Subcutaneous adipose tissue (tissue), 4 donors: Measurements from ENCODE around the gene PADI2. TPM values are rescaled to one million over a fixed set of nuclear protein-coding genes. Genes with fewer than 3 reads are reported as not detected.

Experiments used
- total RNA-seq, 4 donors: library from RNA; depleted of rRNA; stranded (reverse); fragments of >200 nt; gene quantifications; one replicate each; pipeline ENCODE4 v1.1.0, GENCODE V29; 2016
- TF ChIP-seq, protein P1 (sequence below): fragments of 450-650 bp; IDR thresholded peaks from one replicate; pipeline ENCODE4 v1.5.1; 2016; ENCODE audit warnings: low read depth, mild to moderate bottlenecking, control low read depth, antibody characterized with exemption, moderate library complexity

PADI2 gene
- 1 to 10 TPM in 1 of 4 donors, under 1 TPM in 3; 0.19 to 2.9 (median 0.60) TPM for total RNA-seq

DNA sequence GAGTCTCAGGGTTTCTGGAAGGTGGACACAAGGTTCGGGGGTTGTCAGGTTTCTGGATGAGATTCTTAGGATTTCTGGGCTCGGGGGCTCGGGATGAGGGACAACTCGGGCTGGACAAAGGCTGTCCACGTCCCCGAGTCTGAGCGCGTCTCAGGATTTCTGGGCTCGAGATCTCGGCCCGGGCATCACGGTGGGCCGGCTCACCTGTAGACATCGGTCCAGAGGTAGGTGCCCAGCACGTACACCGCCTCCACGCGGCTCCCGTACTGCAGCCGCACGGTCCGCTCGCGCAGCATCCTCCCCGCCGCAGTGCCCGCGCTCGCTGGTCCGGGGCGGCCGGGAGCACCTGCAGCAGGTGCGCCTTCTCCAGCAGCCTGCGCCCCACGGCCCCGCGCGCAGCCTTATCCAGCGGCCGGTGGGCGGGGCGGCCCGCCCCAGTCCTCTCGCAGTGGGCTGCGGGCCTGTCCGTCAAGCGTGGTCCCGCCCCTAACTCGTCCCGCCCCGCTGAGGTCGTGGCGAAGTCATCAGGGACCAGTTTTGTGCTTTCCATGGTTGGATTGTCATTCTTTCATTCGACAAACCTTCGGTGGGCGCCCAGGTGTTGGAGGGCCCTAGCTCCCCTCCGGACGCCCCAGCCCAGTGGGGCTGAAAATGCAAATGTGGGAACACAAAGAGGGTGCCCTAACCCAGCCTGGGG is at the start of gene PADI2:
PADI2 (minus strand) TSS at position 376 of the 697 bp plus-strand sequence; CDS start at position 296, 80 bp downstream.
- TF ChIP-seq, protein P1, sequence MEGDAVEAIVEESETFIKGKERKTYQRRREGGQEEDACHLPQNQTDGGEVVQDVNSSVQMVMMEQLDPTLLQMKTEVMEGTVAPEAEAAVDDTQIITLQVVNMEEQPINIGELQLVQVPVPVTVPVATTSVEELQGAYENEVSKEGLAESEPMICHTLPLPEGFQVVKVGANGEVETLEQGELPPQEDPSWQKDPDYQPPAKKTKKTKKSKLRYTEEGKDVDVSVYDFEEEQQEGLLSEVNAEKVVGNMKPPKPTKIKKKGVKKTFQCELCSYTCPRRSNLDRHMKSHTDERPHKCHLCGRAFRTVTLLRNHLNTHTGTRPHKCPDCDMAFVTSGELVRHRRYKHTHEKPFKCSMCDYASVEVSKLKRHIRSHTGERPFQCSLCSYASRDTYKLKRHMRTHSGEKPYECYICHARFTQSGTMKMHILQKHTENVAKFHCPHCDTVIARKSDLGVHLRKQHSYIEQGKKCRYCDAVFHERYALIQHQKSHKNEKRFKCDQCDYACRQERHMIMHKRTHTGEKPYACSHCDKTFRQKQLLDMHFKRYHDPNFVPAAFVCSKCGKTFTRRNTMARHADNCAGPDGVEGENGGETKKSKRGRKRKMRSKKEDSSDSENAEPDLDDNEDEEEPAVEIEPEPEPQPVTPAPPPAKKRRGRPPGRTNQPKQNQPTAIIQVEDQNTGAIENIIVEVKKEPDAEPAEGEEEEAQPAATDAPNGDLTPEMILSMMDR = no peak

DNA sequence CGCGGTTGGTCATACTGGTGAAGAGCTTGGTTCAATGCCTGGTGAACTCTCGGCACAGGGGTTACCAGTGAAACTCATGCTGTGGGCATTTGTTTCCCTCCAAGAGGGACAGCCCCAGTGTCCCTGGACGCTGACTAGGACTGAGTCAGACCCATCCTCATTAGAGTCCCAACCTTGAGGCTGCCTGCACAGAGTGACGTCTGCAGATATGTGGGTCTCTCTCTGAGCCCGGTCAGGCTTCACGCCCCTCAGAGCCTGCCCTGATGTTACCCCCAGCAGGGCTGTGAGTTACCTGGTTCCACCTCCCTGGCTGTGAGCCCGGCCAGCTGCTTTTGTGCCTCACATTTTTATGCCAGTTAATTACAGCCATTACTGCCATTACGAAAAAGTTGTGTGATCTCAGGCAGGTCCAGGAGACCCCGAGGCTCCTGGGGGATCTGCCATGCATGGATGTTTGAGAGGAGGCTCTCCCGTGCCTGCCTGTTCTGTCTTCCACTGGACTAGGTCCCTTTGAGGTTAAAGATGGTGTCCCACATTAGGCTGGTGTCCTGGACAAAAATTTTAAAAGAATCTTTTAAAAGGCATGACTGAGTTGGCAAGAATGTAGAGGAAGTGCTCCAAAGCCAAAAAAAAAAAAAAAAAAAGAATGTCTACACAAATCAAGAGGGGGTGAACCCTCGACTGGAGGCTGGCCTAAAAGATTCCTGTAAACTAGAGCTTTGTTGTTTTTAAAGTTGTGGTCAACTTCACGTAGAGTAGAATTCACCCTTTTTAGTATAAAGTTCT is 49.0 kb upstream of the PADI2 start:
- TF ChIP-seq, protein P1 = no peak

DNA sequence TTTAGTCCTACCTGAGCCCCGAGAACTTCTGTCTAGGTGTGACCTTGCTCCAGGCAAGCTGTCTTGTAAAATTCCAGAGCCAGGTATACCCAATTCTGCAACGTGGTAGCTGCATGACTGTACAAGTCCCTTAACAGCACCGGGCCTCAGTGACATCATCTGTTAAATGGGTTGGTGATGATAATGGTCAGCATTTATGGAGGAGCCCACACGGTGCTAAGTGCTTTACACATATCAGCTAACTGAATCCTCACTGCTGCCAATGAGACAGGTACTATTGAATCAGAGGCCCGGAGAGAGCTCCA is 48.5 kb upstream of the PADI2 start:
- TF ChIP-seq, protein P1 = no peak

- TF ChIP-seq, protein P1 = no peak
Measured at GRCh38 chr1:17167041-17167785, 48.0 kb upstream of the PADI2 start.

DNA sequence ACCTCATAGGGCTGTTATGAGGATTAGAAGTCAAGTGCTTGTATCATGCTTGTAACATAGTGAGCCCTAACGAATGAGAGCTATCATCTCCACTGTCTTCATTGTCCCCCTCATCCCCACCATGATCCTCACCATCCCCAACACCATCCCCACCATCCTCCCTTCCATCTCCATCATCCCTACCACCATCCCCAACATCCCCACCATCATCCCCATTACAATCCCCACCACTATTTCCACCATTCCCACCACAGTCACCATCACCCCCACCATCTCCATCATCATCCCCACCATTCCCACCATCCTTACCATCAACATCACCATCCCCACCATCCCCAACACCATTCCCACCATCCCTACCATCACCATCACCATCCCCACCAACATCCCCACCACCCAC is 46.6 kb upstream of the PADI2 start:
- TF ChIP-seq, protein P1 = no peak

DNA sequence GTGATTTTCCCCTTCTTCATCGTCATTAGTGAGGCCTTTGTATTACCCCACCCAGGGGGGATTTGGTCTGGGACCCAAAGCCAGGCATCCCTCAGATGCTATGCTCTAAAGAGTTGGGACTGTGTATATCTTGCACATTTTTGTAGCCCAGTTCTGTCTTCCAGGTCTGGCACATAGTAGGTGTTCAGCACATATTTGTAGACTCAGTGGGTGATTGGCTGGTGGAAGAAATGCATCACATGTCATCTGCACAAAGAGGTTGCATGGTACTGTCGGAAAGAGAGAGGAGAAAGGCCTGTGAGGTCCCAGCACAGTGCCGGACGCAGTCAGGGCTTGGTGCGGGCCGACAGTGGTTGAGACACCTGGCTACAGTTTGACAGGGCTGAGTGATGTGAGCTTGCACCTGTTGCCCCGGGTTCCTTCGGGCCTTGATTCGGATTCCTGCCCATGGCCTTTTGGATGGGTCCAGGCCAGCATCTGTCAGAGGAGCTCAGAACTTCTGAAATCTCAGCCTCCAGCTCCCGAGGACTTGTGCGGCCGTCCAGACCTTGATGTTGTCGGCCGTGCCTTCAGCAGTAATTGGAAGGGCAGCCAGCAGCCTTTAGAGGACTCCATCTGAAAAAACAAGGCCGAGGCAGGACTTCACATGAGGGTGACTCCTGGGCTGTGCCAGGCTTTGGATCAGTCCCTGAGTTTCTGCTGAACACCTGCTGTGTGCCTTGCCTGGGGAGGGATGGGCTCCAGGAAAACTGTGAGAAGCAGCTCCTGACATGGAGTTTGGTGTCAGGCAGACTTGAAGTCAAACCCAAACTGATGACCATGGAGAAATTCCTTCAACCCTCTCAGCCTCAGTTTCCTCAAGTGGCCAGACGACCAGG is 44.8 kb upstream of the PADI2 start:
- TF ChIP-seq, protein P1 = no peak
